ENCODE results near the gene IMP4. TPM values are rescaled to one million over a fixed set of nuclear protein-coding genes. Genes with fewer than 3 reads are reported as not detected.

Gene IMP4
- total RNA-seq, 1 donor from 2014 or later, result 140 TPM

GRCh38 chr2:130359466-130359865, 16.8 kb downstream of the IMP4 start:
- H3K36me3 Mint-ChIP-seq (ENCODE audit: low read depth), result no peaks in the 10 kb centered on the region
- CTCF ChIA-PET, result interaction anchor here (0.5 kb wide), 1 partner anchor 37 kb away, joined by 3 read pairs; no protein-coding TSS in a partner anchor
- no peak for TF ChIP-seq CTCF (IDR thresholded peaks at IDR 0.05)
- H3K9me3 Mint-ChIP-seq, result no peaks in the 10 kb centered on the region
- no peak overlapping the region for H3K4me3 Mint-ChIP-seq
- POLR2A ChIA-PET, result no interaction called here
- peaks cover 11% of the 10 kb centered on the region for H3K4me1 Mint-ChIP-seq
- ATAC-seq (ENCODE audit: low read depth), result no peak
- H3K27me3 Mint-ChIP-seq, result no peaks in the 10 kb centered on the region
- intact Hi-C loops (cut with micrococcal nuclease), result no loop called here
- no peak overlapping the region for H3K27ac Mint-ChIP-seq
- no peak for DNase-seq

- ChIA-PET POLR2A (no interaction called here), CTCF (no interaction called here)
- intact Hi-C loops (cut with micrococcal nuclease), result no loop called here
These were observed 20.8 kb downstream of the IMP4 start for GRCh38 chr2:130363479-130363878.

GRCh38 chr2:130365075-130365474, 22.4 kb downstream of the IMP4 start:
- ATAC-seq (ENCODE audit: low read depth), result no peak
- peaks cover 7% of the 10 kb centered on the region for H3K4me1 Mint-ChIP-seq

More at GRCh38 chr2:130363479-130363878, 20.8 kb downstream of the IMP4 start:
- H3K4me1 Mint-ChIP-seq, result no peaks in the 10 kb centered on the region
- H3K27ac Mint-ChIP-seq, result no peak overlapping the region
- no peak for TF ChIP-seq CTCF (IDR thresholded peaks at IDR 0.05)
- DNase-seq (no peak), ATAC-seq (ENCODE audit: low read depth) (no peak)
- H3K27me3 Mint-ChIP-seq, result peaks cover 3% of the 10 kb centered on the region
- no peaks in the 10 kb centered on the region for H3K36me3 Mint-ChIP-seq (ENCODE audit: low read depth)
- no peak overlapping the region for H3K4me3 Mint-ChIP-seq
- no peaks in the 10 kb centered on the region for H3K9me3 Mint-ChIP-seq

GRCh38 chr2:130365963-130366362, 23.3 kb downstream of the IMP4 start:
- Mint-ChIP-seq H3K9me3 (no peaks in the 10 kb centered on the region), H3K36me3 (ENCODE audit: low read depth) (no peaks in the 10 kb centered on the region), H3K27ac (no peak overlapping the region), H3K27me3 (peaks cover 3% of the 10 kb centered on the region), H3K4me1 (peaks cover 16% of the 10 kb centered on the region), H3K4me3 (no peak overlapping the region)
- intact Hi-C loops (cut with micrococcal nuclease), result no loop called here
- no peak for TF ChIP-seq CTCF (IDR thresholded peaks at IDR 0.05)
- ATAC-seq (ENCODE audit: low read depth) (no peak), DNase-seq (no peak)
- ChIA-PET CTCF (no interaction called here), POLR2A (no interaction called here)

More at GRCh38 chr2:130365075-130365474, 22.4 kb downstream of the IMP4 start:
- H3K36me3 Mint-ChIP-seq (ENCODE audit: low read depth), result no peaks in the 10 kb centered on the region
- intact Hi-C loops (cut with micrococcal nuclease), result no loop called here
- H3K27ac Mint-ChIP-seq, result no peak overlapping the region
- ChIA-PET CTCF (no interaction called here), POLR2A (no interaction called here)
- peaks cover 3% of the 10 kb centered on the region for H3K27me3 Mint-ChIP-seq
- H3K4me3 Mint-ChIP-seq, result no peak overlapping the region
- H3K9me3 Mint-ChIP-seq, result no peaks in the 10 kb centered on the region
- no peak for DNase-seq
- no peak for TF ChIP-seq CTCF (IDR thresholded peaks at IDR 0.05)

- no peak overlapping the region for H3K27ac Mint-ChIP-seq
- intact Hi-C loops (cut with micrococcal nuclease), result no loop called here
- no peak for ATAC-seq (ENCODE audit: low read depth)
- ChIA-PET CTCF (no interaction called here), POLR2A (interaction anchor here (0.5 to 0.9 kb wide), 2 partner anchors 16 to 24 kb away, joined by 4 to 10 read pairs; partner anchors contain the start of gene IMP4)
- peaks cover 3% of the 10 kb centered on the region for H3K27me3 Mint-ChIP-seq
- TF ChIP-seq CTCF (IDR thresholded peaks at IDR 0.05), result no peak
- no peak for DNase-seq
- H3K9me3 Mint-ChIP-seq, result no peaks in the 10 kb centered on the region
- H3K4me3 Mint-ChIP-seq, result no peak overlapping the region
- H3K36me3 Mint-ChIP-seq (ENCODE audit: low read depth), result peaks cover under 1% of the 10 kb centered on the region
- peaks cover 23% of the 10 kb centered on the region for H3K4me1 Mint-ChIP-seq
These were observed 24.0 kb downstream of the IMP4 start for GRCh38 chr2:130366720-130367119.

Data from activated B cell treated with CpG ODN at 0.5 μM for 24 hours (primary cell).